Spinal cord (tissue), 10 donors: Measurements from ENCODE around the gene SH3BP4. TPM values are rescaled to one million over a fixed set of nuclear protein-coding genes. Genes with fewer than 3 reads are reported as not detected.

ENCODE experiments used
- DNase-seq, 6 donors: peaks; one replicate each; pipeline versions ENCODE4 v3.0.0 to v3.0.0-alpha.2; 2013 to 2015; ENCODE audit warnings: low spot score in 6 of 6, low read depth in 4 of 6
- H3K27ac ChIP-seq: one replicate; pipeline ENCODE4 v1.5.1; 2013; ENCODE audit warnings: low read depth, low read length, control low read depth
- H3K27me3 ChIP-seq: one replicate; pipeline ENCODE4 v1.6.1; 2013; ENCODE audit warnings: low read length; ENCODE audit not compliant: control insufficient read depth, insufficient read depth
- H3K36me3 ChIP-seq: one replicate; pipeline ENCODE4 v1.6.1; 2013; ENCODE audit warnings: low read length; ENCODE audit not compliant: control insufficient read depth, insufficient read depth
- H3K4me1 ChIP-seq: one replicate; pipeline ENCODE4 v1.6.1; 2013; ENCODE audit warnings: low read length; ENCODE audit not compliant: control insufficient read depth, insufficient read depth
- H3K4me3 ChIP-seq: one replicate; pipeline ENCODE4 v1.5.1; 2013; ENCODE audit warnings: low read depth, low read length, control low read depth
- H3K9me3 ChIP-seq: one replicate; pipeline ENCODE4 v1.6.1; 2013; ENCODE audit warnings: low read length; ENCODE audit not compliant: control insufficient read depth, insufficient read depth
- WGBS: methylation state at CpG from one replicate; pipeline ENCODE4 v1.1.5; 2013; ENCODE audit warnings: missing lambda C conversion rate; ENCODE audit not compliant: insufficient coverage; 5-methylcytosine and 5-hydroxymethylcytosine counted together
- polyA plus RNA-seq, 2 donors: library from polyadenylated mRNA; unstranded; fragments of 120-200 nt; gene quantifications; one replicate each; pipeline ENCODE4 v1.2.1, GENCODE V29; 2013; ENCODE audit not compliant: insufficient read length in 2 of 2
- total RNA-seq, 2 donors: library from RNA; depleted of rRNA in 1 of 2; stranded (reverse); fragments of 120-200 nt in 1 of 2; fragments of >200 nt in 1 of 2; gene quantifications; one replicate each; pipeline versions ENCODE4 v1.2.3 to v1.2.4, GENCODE V29; 2013 to 2014
- donor health status: healthy.

The SH3BP4 gene
- total and polyA plus RNA-seq, 4 donors, result 13.9 to 29.6 (median 27.0) TPM

- Histone ChIP-seq H3K9me3 (no peaks in the 10 kb centered on the region), H3K27me3 (no peaks in the 10 kb centered on the region), H3K4me1 (peaks cover 33% of the 10 kb centered on the region), H3K27ac (no peak overlapping the region), H3K36me3 (peaks cover 7% of the 10 kb centered on the region), H3K4me3 (no peak overlapping the region)
- DNase-seq, result no peak
- no CpG with 5 or more reads among the region's 7 CpGs for WGBS
Observed at GRCh38 chr2:234971496-234971895, 19.7 kb downstream of the SH3BP4 start.

GRCh38 chr2:234973008-234973407, 21.2 kb downstream of the SH3BP4 start:
- Histone ChIP-seq H3K4me1 (peaks cover 48% of the 10 kb centered on the region), H3K36me3 (peaks cover 9% of the 10 kb centered on the region), H3K4me3 (no peak overlapping the region), H3K9me3 (no peaks in the 10 kb centered on the region), H3K27ac (no peak overlapping the region), H3K27me3 (no peaks in the 10 kb centered on the region)
- WGBS, result 90% methylated on average over 4 of the region's 8 CpGs
- DNase-seq, result no peak

GRCh38 chr2:234974501-234975385, 22.9 kb downstream of the SH3BP4 start:
- Histone ChIP-seq H3K27ac (peak overlapping the region; percentile 35), H3K4me3 (no peak overlapping the region), H3K4me1 (peaks cover 56% of the 10 kb centered on the region), H3K36me3 (peaks cover 13% of the 10 kb centered on the region), H3K27me3 (no peaks in the 10 kb centered on the region), H3K9me3 (no peaks in the 10 kb centered on the region)
- WGBS, result 26% methylated on average over 30 of the region's 30 CpGs
- peak in 2 of 6 donors; percentile 65 to 77 for DNase-seq

GRCh38 chr2:234975611-234976010, 23.8 kb downstream of the SH3BP4 start:
- Histone ChIP-seq H3K36me3 (peaks cover 10% of the 10 kb centered on the region), H3K4me1 (peaks cover 60% of the 10 kb centered on the region), H3K27me3 (no peaks in the 10 kb centered on the region), H3K9me3 (no peaks in the 10 kb centered on the region), H3K4me3 (no peak overlapping the region), H3K27ac (no peak overlapping the region)
- DNase-seq, result no peak
- WGBS, result no CpG with 5 or more reads among the region's 1 CpG

GRCh38 chr2:234976479-234977227, 24.8 kb downstream of the SH3BP4 start:
- WGBS, result 72% methylated on average over 7 of the region's 18 CpGs
- H3K27ac ChIP-seq, result peak overlapping the region; percentile 15
- peaks cover 10% of the 10 kb centered on the region for H3K36me3 ChIP-seq
- no peaks in the 10 kb centered on the region for H3K27me3 ChIP-seq
- H3K4me1 ChIP-seq, result peaks cover 70% of the 10 kb centered on the region
- DNase-seq, result no peak
- H3K4me3 ChIP-seq, result no peak overlapping the region
- H3K9me3 ChIP-seq, result no peaks in the 10 kb centered on the region

GRCh38 chr2:234977228-234977679, 25.4 kb downstream of the SH3BP4 start:
- no peaks in the 10 kb centered on the region for H3K9me3 ChIP-seq
- peaks cover 76% of the 10 kb centered on the region for H3K4me1 ChIP-seq
- no peaks in the 10 kb centered on the region for H3K27me3 ChIP-seq
- no peak overlapping the region for H3K4me3 ChIP-seq
- no peak for DNase-seq
- peak overlapping the region; percentile 15 for H3K27ac ChIP-seq
- peaks cover 10% of the 10 kb centered on the region for H3K36me3 ChIP-seq
- 46% methylated on average over 9 of the region's 12 CpGs for WGBS

- Histone ChIP-seq H3K27ac (peak overlapping the region; percentile 15), H3K4me3 (no peak overlapping the region), H3K36me3 (peaks cover 11% of the 10 kb centered on the region), H3K9me3 (no peaks in the 10 kb centered on the region), H3K4me1 (peaks cover 88% of the 10 kb centered on the region), H3K27me3 (no peaks in the 10 kb centered on the region)
- WGBS, result 67% methylated on average over 23 of the region's 23 CpGs
- DNase-seq, result no peak
Observed at GRCh38 chr2:234978466-234979203, 26.8 kb downstream of the SH3BP4 start.

- Histone ChIP-seq H3K27me3 (no peaks in the 10 kb centered on the region), H3K4me3 (no peak overlapping the region), H3K9me3 (no peaks in the 10 kb centered on the region), H3K36me3 (peaks cover 15% of the 10 kb centered on the region), H3K27ac (no peak overlapping the region), H3K4me1 (peaks cover 85% of the 10 kb centered on the region)
- DNase-seq, result peak in 1 of 6 donors; percentile 37
- WGBS, result 69% methylated on average over 7 of the region's 9 CpGs
Observed at GRCh38 chr2:234979204-234980167, 27.7 kb downstream of the SH3BP4 start.
